K562 (cell line): ENCODE measurements around the gene TAPBPL. TPM values are rescaled to one million over a fixed set of nuclear protein-coding genes. Genes with fewer than 3 reads are reported as not detected.

Experiments
- MAFF ChIP-seq: IDR thresholded peaks from 2 replicates; pipeline ENCODE4 v1.6.1; 2012; ENCODE audit warnings: low read length, improper control_type of control experiment
- NCOA2 ChIP-seq, 2 experiments: fragments of 450-650 bp; IDR thresholded peaks; 2 replicates each; pipeline ENCODE4 v1.6.1; 2018; ENCODE audit warnings: mild to moderate bottlenecking in 2 of 2, moderate library complexity in 1 of 2; ENCODE audit not compliant: partially characterized antibody in 2 of 2
- SMARCA4 ChIP-seq: fragments of 450-650 bp; IDR thresholded peaks from 2 replicates; pipeline ENCODE4 v1.6.1; 2016
- ZEB2 ChIP-seq: fragments of 450-650 bp; IDR thresholded peaks from 2 replicates; pipeline ENCODE4 v1.6.1; 2016
- ZNF398 ChIP-seq: fragments of 250-450 bp; sonication (Bioruptor Pico); IDR thresholded peaks from 2 replicates; pipeline ENCODE4 v1.8.0; 2021; ENCODE audit warnings: moderate library complexity, mild to moderate bottlenecking, inconsistent platforms
- polyA plus RNA-seq, 8 experiments: library from polyadenylated mRNA; depleted of rRNA in 4 of 8; stranded (reverse) in 5 of 8; unstranded in 3 of 8; fragments of >200 nt; fragmentation: Nextera tagmentation in 2 of 8; fragmentation: Illumina TruSeq in 1 of 8; extraction: Ambion mirVana in 2 of 8; extraction: Trizol in 1 of 8; gene quantifications; 2 replicates each; pipeline versions ENCODE4 v1.2.1 to v1.2.3, GENCODE V29; 2011 to 2014; ENCODE audit warnings: inconsistent platforms in 1 of 8, missing spikeins in 1 of 8
- total RNA-seq, 7 experiments: library from RNA; depleted of rRNA in 6 of 7; stranded (reverse); fragments of >200 nt in 6 of 7; fragmentation: Illumina TruSeq in 2 of 7; extraction: Trizol in 2 of 7; gene quantifications; 2 replicates each; pipeline versions ENCODE4 v1.2.1 to v1.2.3, GENCODE V29; 2011 to 2021; ENCODE audit warnings: low replicate concordance in 1 of 7
- TF ChIP-seq, protein P1 (sequence below), 2 experiments: fragments of 450-650 bp in 1 of 2; sonication (generic) in 1 of 2; formaldehyde crosslinking in 1 of 2; IDR thresholded peaks; 2 replicates each; pipeline versions ENCODE4 v1.7.1 to v1.9.0; 2016 to 2022; ENCODE audit warnings: inconsistent platforms in 1 of 2, mild to moderate bottlenecking in 1 of 2, missing genetic modification reagents in 1 of 2
- TF ChIP-seq, protein P2 (sequence below): fragments of 250-450 bp; sonication (Bioruptor Pico); IDR thresholded peaks from 2 replicates; pipeline ENCODE4 v1.9.0; 2021; ENCODE audit warnings: mild to moderate bottlenecking, inconsistent platforms
- TF ChIP-seq, protein P3 (sequence below): fragments of 250-450 bp; sonication (Bioruptor Pico); IDR thresholded peaks from 2 replicates; pipeline ENCODE4 v1.4.0; 2020; ENCODE audit warnings: mild to moderate bottlenecking, moderate library complexity, borderline replicate concordance
- TF ChIP-seq, protein P4 (sequence below): fragments of 250-450 bp; sonication (Bioruptor Pico); IDR thresholded peaks from 2 replicates; pipeline ENCODE4 v1.8.0; 2022; ENCODE audit warnings: moderate library complexity, mild to moderate bottlenecking, inconsistent platforms

TAPBPL gene
- total and polyA plus RNA-seq, 9 of the 15 experiments (the other 6 are each of a cell fraction or from before 2014, with no cell fraction given), result 0.29 to 1.6 (median 0.45) TPM

DNA sequence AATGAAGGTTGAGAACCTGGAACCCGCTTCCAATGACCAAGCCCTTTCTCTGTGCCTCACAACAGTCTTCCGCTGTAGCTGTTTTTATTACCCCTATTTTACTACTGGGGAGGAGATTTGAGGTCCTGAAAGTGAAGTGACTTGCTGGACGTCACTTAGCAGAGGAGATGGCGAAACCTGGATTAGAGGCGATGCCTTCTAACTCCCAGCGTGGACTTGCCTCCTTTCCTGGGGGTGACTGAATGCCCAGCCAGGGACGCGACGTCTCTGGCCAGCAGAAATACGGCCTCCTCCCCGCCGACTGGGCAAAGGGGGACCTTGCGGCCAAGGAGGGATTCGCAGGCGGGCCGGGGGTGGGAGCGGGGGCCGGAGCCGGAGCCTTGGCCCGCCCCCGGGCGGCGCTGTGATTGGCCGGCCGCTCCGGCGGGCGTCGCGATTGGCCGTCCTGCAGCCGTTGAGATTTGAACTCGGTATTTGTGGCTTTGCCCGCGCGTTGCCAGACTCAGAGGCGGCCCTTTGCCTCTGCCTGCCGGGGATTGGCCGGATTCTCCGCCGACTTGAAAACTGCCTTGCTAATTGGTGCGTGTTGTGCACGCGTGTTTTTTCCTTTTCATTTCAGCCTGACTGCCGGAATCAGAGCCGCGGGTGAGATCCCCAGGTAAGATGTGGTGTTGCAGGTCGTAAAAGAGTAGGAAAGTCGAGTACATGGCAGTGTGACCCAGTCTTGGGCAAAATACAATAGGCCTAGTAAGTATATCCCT, 41.8 kb downstream of the TAPBPL start, which contains the start of gene NCAPD2 (continued):
- TF ChIP-seq, protein P1, sequence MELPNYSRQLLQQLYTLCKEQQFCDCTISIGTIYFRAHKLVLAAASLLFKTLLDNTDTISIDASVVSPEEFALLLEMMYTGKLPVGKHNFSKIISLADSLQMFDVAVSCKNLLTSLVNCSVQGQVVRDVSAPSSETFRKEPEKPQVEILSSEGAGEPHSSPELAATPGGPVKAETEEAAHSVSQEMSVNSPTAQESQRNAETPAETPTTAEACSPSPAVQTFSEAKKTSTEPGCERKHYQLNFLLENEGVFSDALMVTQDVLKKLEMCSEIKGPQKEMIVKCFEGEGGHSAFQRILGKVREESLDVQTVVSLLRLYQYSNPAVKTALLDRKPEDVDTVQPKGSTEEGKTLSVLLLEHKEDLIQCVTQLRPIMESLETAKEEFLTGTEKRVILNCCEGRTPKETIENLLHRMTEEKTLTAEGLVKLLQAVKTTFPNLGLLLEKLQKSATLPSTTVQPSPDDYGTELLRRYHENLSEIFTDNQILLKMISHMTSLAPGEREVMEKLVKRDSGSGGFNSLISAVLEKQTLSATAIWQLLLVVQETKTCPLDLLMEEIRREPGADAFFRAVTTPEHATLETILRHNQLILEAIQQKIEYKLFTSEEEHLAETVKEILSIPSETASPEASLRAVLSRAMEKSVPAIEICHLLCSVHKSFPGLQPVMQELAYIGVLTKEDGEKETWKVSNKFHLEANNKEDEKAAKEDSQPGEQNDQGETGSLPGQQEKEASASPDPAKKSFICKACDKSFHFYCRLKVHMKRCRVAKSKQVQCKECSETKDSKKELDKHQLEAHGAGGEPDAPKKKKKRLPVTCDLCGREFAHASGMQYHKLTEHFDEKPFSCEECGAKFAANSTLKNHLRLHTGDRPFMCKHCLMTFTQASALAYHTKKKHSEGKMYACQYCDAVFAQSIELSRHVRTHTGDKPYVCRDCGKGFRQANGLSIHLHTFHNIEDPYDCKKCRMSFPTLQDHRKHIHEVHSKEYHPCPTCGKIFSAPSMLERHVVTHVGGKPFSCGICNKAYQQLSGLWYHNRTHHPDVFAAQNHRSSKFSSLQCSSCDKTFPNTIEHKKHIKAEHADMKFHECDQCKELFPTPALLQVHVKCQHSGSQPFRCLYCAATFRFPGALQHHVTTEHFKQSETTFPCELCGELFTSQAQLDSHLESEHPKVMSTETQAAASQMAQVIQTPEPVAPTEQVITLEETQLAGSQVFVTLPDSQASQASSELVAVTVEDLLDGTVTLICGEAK (IDR thresholded peaks at IDR 0.05), result no peak
- TF ChIP-seq, protein P1 (CRISPR knock-in tag; IDR thresholded peaks at IDR 0.05), result no peak
- TF ChIP-seq, protein P2, sequence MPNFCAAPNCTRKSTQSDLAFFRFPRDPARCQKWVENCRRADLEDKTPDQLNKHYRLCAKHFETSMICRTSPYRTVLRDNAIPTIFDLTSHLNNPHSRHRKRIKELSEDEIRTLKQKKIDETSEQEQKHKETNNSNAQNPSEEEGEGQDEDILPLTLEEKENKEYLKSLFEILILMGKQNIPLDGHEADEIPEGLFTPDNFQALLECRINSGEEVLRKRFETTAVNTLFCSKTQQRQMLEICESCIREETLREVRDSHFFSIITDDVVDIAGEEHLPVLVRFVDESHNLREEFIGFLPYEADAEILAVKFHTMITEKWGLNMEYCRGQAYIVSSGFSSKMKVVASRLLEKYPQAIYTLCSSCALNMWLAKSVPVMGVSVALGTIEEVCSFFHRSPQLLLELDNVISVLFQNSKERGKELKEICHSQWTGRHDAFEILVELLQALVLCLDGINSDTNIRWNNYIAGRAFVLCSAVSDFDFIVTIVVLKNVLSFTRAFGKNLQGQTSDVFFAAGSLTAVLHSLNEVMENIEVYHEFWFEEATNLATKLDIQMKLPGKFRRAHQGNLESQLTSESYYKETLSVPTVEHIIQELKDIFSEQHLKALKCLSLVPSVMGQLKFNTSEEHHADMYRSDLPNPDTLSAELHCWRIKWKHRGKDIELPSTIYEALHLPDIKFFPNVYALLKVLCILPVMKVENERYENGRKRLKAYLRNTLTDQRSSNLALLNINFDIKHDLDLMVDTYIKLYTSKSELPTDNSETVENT (CRISPR knock-in tag), result no peak
- TF ChIP-seq NCOA2 (IDR thresholded peaks at IDR 0.05; ENCODE audit: partially characterized antibody in 2 of 2), result no peak
- no peak for TF ChIP-seq MAFF
- TF ChIP-seq, protein P3, sequence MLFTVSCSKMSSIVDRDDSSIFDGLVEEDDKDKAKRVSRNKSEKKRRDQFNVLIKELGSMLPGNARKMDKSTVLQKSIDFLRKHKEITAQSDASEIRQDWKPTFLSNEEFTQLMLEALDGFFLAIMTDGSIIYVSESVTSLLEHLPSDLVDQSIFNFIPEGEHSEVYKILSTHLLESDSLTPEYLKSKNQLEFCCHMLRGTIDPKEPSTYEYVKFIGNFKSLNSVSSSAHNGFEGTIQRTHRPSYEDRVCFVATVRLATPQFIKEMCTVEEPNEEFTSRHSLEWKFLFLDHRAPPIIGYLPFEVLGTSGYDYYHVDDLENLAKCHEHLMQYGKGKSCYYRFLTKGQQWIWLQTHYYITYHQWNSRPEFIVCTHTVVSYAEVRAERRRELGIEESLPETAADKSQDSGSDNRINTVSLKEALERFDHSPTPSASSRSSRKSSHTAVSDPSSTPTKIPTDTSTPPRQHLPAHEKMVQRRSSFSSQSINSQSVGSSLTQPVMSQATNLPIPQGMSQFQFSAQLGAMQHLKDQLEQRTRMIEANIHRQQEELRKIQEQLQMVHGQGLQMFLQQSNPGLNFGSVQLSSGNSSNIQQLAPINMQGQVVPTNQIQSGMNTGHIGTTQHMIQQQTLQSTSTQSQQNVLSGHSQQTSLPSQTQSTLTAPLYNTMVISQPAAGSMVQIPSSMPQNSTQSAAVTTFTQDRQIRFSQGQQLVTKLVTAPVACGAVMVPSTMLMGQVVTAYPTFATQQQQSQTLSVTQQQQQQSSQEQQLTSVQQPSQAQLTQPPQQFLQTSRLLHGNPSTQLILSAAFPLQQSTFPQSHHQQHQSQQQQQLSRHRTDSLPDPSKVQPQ, result no peak
- no peak for TF ChIP-seq ZNF398 (CRISPR knock-in tag)
- TF ChIP-seq ZEB2, result no peak
- TF ChIP-seq, protein P4, sequence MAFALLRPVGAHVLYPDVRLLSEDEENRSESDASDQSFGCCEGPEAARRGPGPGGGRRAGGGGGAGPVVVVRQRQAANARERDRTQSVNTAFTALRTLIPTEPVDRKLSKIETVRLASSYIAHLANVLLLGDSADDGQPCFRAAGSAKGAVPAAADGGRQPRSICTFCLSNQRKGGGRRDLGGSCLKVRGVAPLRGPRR (CRISPR knock-in tag), result no peak
- TF ChIP-seq SMARCA4, result no peak
